Caco-2 (cell line): ENCODE measurements around the gene ABL1. TPM values are rescaled to one million over a fixed set of nuclear protein-coding genes. Genes with fewer than 3 reads are reported as not detected.

Source experiments
- BruUV-seq: library from RNA; stranded (reverse); fragments of 400-500 nt; replicated peaks from 2 replicates; lab custom pipeline; 2021; lab: Mats Ljungman, UMichigan
- CTCF ChIA-PET: fragments of 300-600 bp; sonication (Branson Sonifier 250); formaldehyde crosslinking; loops from one replicate; lab custom pipeline; 2022; ENCODE audit warnings: antibody characterized with exemption; lab: Charles Lee
- POLR2A ChIA-PET: fragments of 300-600 bp; sonication (Branson Sonifier 250); formaldehyde crosslinking; loops from one replicate; lab custom pipeline; 2022; ENCODE audit warnings: antibody characterized with exemption; lab: Charles Lee
- DNase-seq, 2 experiments: peaks; one replicate each; pipeline versions ENCODE4 v3.0.0 to v3.0.0-alpha.2; 2020 to 2022
- H3K27me3 ChIP-seq: replicated peaks from 2 replicates; pipeline ENCODE4 v1.6.0; 2011; ENCODE audit warnings: low read length; ENCODE audit not compliant: control insufficient read depth, insufficient read depth
- H3K36me3 ChIP-seq: 2 replicates; pipeline ENCODE4 v1.5.1; 2011; ENCODE audit warnings: low read length; ENCODE audit not compliant: control insufficient read depth, insufficient read depth
- H3K4me1 ChIP-seq: fragments of 250-450 bp; sonication (Bioruptor Pico); 2 replicates; pipeline ENCODE4 v1.5.1; 2020; ENCODE audit warnings: mild to moderate bottlenecking
- H3K4me3 ChIP-seq: 2 replicates; pipeline ENCODE4 v1.5.1; 2011; ENCODE audit warnings: low read depth, mild to moderate bottlenecking, control low read depth, low read length
- H3K9me3 ChIP-seq: fragments of 250-450 bp; sonication (Bioruptor Pico); 2 replicates; pipeline ENCODE4 v1.5.1; 2020; ENCODE audit warnings: mild to moderate bottlenecking, moderate library complexity
- H3K27ac Mint-ChIP-seq: one replicate; pipeline ENCODE4 v1.8.0; 2022; ENCODE audit warnings: mixed read lengths; ENCODE audit not compliant: unreplicated experiment
- H3K27me3 Mint-ChIP-seq: one replicate; pipeline ENCODE4 v1.8.0; 2022; ENCODE audit warnings: mixed read lengths; ENCODE audit not compliant: insufficient read depth, unreplicated experiment
- H3K36me3 Mint-ChIP-seq: one replicate; pipeline ENCODE4 v1.8.0; 2022; ENCODE audit warnings: mild to moderate bottlenecking, mixed read lengths; ENCODE audit not compliant: insufficient read depth, unreplicated experiment
- H3K4me1 Mint-ChIP-seq: one replicate; pipeline ENCODE4 v1.8.0; 2022; ENCODE audit warnings: low read depth, mixed read lengths; ENCODE audit not compliant: unreplicated experiment
- H3K4me3 Mint-ChIP-seq: one replicate; pipeline ENCODE4 v1.8.0; 2022; ENCODE audit warnings: mild to moderate bottlenecking, moderate library complexity, mixed read lengths; ENCODE audit not compliant: unreplicated experiment
- H3K9me3 Mint-ChIP-seq: one replicate; pipeline ENCODE4 v1.8.0; 2022; ENCODE audit warnings: mixed read lengths; ENCODE audit not compliant: unreplicated experiment
- intact Hi-C: fragments of 100-400 bp; cut with micrococcal nuclease; formaldehyde crosslinking; loops from one replicate; pipeline ENCODE4 v1.10.0; 2022; ENCODE audit not compliant: unreplicated experiment
- total RNA-seq: library from RNA; stranded (reverse); gene quantifications from 2 replicates; pipeline ENCODE4 v1.2.3, GENCODE V29; 2022
- TF ChIP-seq, protein P1 (sequence below), 2 experiments: fragments of 200-600 bp in 1 of 2; IDR thresholded peaks; 1 replicate in 1 of 2; 2 replicates in 1 of 2; pipeline versions ENCODE4 v1.5.1 to v1.8.0; 2011 to 2022; ENCODE audit warnings: antibody characterized with exemption in 1 of 2, control low read depth in 1 of 2, inconsistent platforms in 1 of 2, low read depth in 1 of 2, low read length in 1 of 2, mild to moderate bottlenecking in 1 of 2, moderate library complexity in 1 of 2; ENCODE audit not compliant: insufficient read depth in 1 of 2, severe bottlenecking in 1 of 2, unreplicated experiment in 1 of 2

ABL1 gene
- total RNA-seq, 1 experiment from 2014 or later, result 55.2 TPM

DNA sequence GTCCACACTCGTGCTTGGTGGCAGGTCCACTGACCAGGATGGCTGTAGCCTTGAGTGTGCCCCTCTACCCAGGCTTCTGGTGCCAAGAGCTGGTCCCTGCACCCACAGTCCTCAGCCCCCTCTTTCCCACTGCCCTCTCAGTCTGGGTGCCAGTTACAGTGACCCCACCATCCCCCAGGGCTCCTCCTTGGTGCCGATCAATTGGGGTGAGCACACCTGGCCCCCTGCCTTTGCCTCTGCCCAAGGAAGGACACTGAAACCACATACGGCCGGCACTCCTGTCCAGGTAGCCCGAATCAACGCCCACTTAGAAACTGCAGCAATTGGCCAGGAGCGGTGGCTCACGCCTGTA lies 80.0 kb downstream of the ABL1 start:
- Histone ChIP-seq H3K27me3 (no peaks in the 10 kb centered on the region), H3K4me1 (no peaks in the 10 kb centered on the region), H3K4me3 (no peak overlapping the region), H3K9me3 (no peaks in the 10 kb centered on the region), H3K36me3 (no peaks in the 10 kb centered on the region)
- CTCF ChIA-PET, result no interaction called here
- intact Hi-C loops, result no loop called here
- Mint-ChIP-seq H3K36me3 (no peaks in the 10 kb centered on the region), H3K4me1 (no peaks in the 10 kb centered on the region), H3K4me3 (no peak overlapping the region), H3K27ac (no peak overlapping the region), H3K9me3 (no peaks in the 10 kb centered on the region), H3K27me3 (peaks cover 8% of the 10 kb centered on the region)
- TF ChIP-seq, protein P1, sequence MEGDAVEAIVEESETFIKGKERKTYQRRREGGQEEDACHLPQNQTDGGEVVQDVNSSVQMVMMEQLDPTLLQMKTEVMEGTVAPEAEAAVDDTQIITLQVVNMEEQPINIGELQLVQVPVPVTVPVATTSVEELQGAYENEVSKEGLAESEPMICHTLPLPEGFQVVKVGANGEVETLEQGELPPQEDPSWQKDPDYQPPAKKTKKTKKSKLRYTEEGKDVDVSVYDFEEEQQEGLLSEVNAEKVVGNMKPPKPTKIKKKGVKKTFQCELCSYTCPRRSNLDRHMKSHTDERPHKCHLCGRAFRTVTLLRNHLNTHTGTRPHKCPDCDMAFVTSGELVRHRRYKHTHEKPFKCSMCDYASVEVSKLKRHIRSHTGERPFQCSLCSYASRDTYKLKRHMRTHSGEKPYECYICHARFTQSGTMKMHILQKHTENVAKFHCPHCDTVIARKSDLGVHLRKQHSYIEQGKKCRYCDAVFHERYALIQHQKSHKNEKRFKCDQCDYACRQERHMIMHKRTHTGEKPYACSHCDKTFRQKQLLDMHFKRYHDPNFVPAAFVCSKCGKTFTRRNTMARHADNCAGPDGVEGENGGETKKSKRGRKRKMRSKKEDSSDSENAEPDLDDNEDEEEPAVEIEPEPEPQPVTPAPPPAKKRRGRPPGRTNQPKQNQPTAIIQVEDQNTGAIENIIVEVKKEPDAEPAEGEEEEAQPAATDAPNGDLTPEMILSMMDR (IDR thresholded peaks at IDR 0.05; ENCODE audit: insufficient read depth in 1 of 2, low read depth in 1 of 2, low read length in 1 of 2, severe bottlenecking in 1 of 2, unreplicated experiment in 1 of 2), result no peak
- DNase-seq, result no peak
- no TSS peak for BruUV-seq
- POLR2A ChIA-PET, result no interaction called here

DNA sequence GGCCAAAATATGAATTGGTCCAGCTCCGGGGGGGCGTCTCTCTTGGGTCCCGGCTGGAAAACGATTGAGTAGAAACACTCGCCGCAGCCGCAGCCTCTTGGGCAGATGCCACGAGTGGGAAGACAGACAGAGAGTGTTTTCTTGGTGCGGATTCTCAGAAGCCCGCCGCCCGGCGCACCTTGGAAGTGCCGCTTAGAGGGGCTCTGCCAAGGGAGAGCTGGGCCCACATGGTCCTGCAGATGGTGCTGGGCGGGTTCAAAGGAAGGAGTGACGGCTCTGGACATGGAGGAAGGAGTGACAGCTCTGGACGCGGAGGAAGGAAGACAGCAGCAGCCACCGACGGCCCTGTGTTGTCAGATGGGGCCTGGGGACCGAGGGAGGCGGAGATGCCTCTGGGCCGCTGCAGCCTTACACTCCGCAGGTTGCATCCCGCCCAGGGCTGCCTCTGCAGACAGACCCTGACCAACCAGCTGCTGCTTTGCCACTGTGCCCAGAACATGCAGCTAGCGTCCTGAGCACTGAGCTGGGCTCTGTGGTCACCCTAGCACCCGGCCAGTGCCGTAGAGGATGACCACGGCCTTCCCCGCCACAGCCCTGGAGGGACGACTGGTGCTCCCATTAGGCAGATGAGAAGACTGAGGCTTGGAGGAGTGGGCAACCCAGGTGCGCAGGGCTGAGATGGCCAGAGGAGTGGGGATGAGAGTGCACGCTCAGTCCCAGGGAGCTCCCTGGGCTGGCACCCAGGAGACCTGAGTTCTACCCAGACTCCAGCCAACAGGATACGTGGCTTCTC lies 82.3 kb downstream of the ABL1 start:
- Mint-ChIP-seq H3K27ac (no peak overlapping the region), H3K27me3 (peaks cover 10% of the 10 kb centered on the region), H3K9me3 (no peaks in the 10 kb centered on the region), H3K36me3 (no peaks in the 10 kb centered on the region), H3K4me3 (no peak overlapping the region), H3K4me1 (no peaks in the 10 kb centered on the region)
- no peaks in the 10 kb centered on the region for H3K27me3 ChIP-seq
- TF ChIP-seq, protein P1 (IDR thresholded peaks at IDR 0.05; ENCODE audit: insufficient read depth in 1 of 2, low read depth in 1 of 2, low read length in 1 of 2, severe bottlenecking in 1 of 2, unreplicated experiment in 1 of 2), result no peak
- no peak for DNase-seq
- ChIA-PET POLR2A (interaction anchor here (0.5 kb wide), 1 partner anchor 61 kb away, joined by 5 read pairs; no protein-coding TSS in a partner anchor), CTCF (no interaction called here)
- no peaks in the 10 kb centered on the region for H3K4me1 ChIP-seq
- H3K4me3 ChIP-seq, result no peak overlapping the region
- H3K36me3 ChIP-seq, result no peaks in the 10 kb centered on the region
- intact Hi-C loops, result no loop called here
- BruUV-seq, result no TSS peak
- H3K9me3 ChIP-seq, result no peaks in the 10 kb centered on the region

DNA sequence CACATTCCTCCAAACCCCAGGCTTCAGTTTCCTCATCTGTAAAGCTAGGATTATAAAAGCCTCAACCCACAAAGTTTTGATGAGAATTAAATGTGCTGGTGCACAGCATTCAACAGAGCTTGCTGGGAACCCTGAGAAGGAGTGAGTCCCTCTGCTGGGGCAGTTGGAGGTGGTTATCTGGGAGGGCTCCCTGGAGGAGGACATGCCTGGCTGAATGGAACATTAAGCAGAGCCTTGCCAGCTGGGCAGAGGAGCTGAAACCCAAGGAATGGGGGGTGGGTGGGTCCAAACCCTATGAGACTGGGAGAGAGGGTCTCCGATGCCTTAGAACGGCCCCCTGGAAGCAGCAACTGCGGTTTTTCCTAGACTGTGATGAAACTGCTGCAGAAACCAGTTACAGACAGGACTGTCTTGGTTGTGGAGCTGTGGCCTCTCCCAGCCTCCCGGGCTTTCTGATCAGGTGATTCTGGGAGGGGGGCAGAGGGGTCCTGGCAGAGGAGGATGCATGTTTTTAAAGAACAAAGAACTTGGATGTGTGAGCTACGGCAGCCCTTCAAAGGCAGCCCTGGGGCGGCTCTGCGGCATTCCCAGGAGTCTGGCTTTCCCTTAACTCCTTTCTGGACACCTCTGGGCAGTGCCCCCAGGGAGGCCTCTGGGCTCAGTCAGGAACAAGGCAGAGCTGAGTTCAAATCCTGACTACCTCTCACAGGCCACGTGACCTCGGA lies 83.2 kb downstream of the ABL1 start:
- no peak for DNase-seq
- Histone ChIP-seq H3K4me1 (no peaks in the 10 kb centered on the region), H3K36me3 (no peaks in the 10 kb centered on the region), H3K9me3 (no peaks in the 10 kb centered on the region), H3K27me3 (no peaks in the 10 kb centered on the region), H3K4me3 (no peak overlapping the region)
- Mint-ChIP-seq H3K4me3 (no peak overlapping the region), H3K4me1 (no peaks in the 10 kb centered on the region), H3K27ac (no peak overlapping the region), H3K9me3 (no peaks in the 10 kb centered on the region), H3K36me3 (no peaks in the 10 kb centered on the region), H3K27me3 (peaks cover 19% of the 10 kb centered on the region)
- ChIA-PET POLR2A (no interaction called here), CTCF (no interaction called here)
- intact Hi-C loops, result no loop called here
- TF ChIP-seq, protein P1 (IDR thresholded peaks at IDR 0.05; ENCODE audit: insufficient read depth in 1 of 2, low read depth in 1 of 2, low read length in 1 of 2, severe bottlenecking in 1 of 2, unreplicated experiment in 1 of 2), result no peak
- BruUV-seq, result no TSS peak
